ENCODE results near the gene RNF10.
"Not testable (repeated sequence)": the region's sequence is repeated elsewhere in the genome, so short reads cannot be mapped to it uniquely, and the experiment has no call there.

RNF10 gene

GRCh38 chr12:120529641-120530417, 4.3 kb upstream of the RNF10 start:
- no peak for DNase-seq

DNA sequence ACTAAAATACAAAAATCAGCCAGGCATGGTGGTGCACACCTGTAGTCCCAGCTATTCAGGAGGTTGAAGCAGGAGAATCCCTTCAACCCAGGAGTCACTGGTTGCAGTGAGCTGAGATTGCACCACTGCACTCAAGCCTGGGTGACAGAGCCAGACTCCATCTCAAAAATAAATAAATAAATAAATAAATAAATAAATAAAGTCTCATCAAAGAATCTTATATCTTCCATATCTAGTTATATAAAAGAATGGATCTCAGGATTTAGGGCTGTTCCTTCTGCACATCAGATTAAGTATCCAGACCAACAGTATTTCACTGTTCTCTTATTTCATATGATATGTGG, 3.8 kb upstream of the RNF10 start:
- DNase-seq, result not testable (repeated sequence)

DNA sequence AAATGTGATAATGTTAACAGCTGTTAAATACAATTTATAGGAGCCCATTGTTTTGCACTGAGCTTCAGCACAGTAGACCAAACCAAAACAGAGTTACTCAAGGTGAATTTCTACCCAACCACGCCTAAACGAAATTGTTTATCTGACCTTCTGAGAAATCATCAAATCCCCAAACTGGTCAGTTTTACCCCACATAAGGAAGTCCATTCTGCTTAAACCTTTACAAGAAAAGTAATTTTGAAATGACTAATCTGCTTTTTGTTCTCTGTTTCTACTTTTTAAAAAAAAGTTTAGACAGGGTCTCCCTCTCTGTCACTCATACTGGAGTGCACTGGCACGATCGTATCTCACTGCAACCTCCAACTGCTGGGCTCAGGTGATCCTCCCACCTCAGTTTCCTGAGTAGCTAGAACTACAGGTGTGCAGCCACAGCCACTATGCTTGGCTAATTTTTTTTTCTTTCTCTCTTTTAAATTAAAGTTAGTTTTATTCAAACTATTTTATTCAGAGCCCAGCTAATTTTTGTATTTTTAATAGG, 1.4 kb upstream of the RNF10 start:
- DNase-seq, result no peak

DNA sequence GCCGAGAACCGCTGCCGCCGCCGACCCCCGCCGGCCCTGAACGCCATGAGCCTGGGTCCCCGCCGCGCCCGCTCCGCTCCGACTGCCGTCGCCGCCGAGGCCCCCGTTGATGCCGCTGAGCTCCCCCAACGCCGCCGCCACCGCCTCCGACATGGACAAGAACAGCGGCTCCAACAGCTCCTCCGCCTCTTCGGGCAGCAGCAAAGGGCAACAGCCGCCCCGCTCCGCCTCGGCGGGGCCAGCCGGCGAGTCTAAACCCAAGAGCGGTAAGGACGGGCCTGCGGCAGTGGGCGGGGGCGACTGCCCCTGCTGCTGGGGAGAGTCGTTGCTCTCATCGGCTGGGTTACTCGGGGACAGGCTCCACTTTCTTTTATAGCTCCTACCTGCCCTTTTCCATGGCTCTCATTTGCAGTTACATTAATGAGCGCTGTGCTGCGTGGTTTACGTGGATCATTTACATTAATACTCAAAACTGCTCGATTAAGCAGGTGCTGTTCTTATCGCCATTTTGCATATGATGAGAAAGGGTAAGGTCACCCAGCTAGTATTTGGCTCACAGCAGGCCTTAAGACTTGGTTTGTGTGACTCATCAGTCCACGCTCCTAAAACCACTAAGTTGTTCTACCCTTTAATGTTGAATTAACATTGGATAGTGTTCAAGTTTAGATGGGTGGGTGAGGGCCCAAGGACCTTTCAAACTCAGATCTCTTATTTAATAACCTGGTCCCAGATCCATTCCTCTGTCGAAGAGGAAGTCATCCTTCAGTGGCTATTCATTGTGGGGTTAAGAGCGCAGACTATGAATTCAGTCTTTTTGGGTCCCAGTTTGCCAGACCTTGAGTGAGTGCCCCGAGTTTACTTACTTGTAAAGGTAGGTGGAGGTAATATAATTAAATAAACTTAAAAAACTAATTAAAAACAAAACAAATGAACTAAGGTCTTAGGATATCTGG, 823 bp downstream of the RNF10 start:
- DNase-seq, result no peak

GRCh38 chr12:120536064-120536791, 2.1 kb downstream of the RNF10 start:
- DNase-seq, result no peak

DNA sequence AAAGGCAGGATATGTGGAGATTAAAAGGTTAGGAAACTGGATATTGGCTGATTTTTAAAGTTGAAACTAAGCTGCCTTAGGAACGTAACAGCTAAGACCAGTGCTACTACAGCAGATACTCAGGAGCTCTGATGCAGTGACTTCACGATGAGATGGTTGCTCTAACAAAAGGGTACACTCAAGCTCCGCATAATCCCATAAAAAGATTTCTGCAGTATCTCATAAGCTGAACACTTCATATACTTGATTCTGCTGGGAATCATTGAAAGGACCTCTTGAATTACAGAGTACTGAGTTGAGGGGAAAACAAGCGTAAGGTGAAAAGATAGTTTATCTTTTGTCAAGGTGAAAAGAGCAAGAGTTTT, 3.7 kb downstream of the RNF10 start:
- DNase-seq, result no peak

DNA sequence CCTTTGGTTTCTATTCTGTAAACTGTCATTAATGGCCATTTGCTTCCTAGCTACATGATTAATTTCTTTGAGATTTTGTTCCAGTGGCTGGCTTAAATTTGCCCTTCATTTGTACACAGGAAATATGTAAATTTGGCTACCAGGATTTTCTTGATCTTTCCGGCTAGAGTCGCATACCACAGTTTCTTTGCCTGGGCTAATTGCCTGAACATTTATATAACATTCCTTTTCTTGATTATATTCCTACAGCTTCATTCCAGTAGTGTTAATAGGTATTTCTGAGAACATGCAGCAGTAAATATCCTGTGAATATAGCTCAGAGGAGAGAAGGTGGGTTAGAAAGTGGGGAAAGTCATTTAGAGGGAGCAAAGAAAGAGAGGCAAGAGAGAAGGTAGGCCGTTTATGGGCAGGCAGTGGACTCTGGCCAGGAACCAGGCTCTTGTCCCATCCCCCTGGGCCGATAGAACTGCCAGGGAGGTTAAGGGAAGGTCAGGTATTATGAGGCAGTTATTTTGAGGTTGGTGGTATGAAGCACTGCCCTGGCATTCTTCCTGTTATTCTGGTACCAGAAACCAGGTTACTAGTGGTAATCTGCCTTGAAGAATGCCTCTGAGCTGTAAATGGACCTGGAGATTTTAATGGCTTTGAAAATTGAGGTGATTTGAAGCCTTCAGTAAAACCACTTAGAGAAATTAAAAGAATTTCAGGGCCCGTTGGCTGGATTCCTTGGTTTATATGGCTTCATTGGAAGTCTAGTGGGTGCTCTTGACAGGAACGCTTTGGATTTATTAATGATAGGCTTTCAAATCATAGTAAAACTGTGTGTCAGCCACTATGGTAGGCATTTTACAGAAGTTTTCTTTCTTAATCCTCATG, 4.4 kb downstream of the RNF10 start:
- DNase-seq, result no peak

GRCh38 chr12:120539303-120539702, 5.1 kb downstream of the RNF10 start:
- DNase-seq, result no peak

- no peak for DNase-seq
Observed at GRCh38 chr12:120540445-120540844, 6.3 kb downstream of the RNF10 start.

DNA sequence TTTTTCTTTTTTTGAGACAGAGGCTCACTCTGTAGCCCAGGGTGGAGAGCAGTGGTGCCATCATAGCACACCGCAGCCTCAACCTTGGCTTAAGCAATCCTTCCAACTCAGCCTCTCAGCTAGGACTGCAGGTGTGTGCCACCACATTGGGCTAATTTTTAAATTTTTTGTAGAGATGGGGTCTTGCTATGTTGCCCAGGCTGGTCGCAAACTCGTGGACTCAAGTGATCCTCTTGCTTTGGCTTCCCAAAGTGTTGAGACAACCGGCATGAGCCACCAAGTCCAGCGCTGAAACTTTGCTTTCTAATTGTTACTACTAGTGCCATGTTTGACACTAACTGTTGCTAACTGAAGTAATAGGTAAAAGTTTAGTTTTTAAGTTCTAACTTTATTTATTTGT, 8.0 kb downstream of the RNF10 start:
- no peak for DNase-seq

DNA sequence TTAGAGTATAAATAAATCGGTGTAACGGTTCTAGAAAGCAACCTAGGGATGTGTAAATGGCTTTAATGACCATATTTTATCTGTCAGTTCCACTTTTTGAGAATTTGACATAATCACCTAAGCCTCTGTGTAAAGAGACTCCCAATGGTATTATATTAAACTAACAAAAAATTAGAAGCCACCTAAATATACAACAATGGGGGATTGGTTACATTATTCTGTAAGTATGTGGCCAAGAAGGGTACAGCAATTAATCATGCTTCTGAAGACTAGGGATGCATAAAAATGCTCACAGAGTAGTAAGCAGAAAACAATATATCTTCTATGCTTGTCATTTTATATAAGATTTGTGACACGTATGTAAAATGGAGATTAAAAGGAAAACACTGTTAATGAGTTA, 10.5 kb downstream of the RNF10 start:
- DNase-seq, result no peak

GRCh38 chr12:120546050-120546386, 11.9 kb downstream of the RNF10 start:
- no peak for DNase-seq

GRCh38 chr12:120554678-120555077, 20.5 kb downstream of the RNF10 start:
- DNase-seq, result no peak

DNA sequence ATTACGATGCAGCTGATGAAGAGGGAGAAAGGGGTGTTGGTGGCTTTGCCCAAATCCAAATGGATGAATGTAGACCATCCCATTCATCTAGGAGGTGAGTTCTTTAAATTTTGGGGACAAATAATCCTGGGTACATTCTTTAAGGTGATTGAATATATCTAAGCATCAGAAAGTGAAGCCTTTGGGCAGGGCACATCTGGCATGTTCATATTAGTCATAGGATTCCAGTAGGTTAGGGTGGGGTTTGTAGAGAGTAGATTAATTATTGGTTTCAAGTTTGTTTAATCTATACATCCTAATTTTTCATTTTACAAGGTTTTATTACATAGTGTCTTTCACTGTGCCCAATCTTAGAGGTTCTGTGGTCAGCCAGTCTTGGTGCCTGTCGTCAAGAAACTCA, 23.4 kb downstream of the RNF10 start:
- DNase-seq, result no peak

DNA sequence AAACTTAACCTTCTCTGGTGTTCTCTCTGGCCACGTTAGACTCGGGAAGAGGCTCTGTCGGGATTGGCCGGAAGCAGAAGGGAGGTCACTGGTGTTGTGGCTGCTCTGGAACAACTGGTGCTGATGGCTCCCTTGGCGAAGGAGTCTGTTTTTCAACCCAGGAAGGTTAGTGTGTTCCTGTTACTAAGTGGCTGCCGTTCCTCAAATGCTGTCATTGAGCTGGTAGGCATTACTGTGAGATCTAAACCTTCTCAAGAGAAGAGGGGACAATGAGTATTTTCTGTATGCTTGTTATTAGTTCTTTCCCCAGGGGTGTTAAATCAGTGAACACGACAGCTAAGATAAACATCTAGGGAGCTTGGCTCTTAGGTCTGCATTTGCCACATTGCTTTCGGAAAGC, 28.8 kb downstream of the RNF10 start:
- no peak for DNase-seq

- no peak for DNase-seq
Observed at GRCh38 chr12:120563495-120563894, 29.3 kb downstream of the RNF10 start.

GRCh38 chr12:120571299-120571698, 37.1 kb downstream of the RNF10 start:
- no peak for DNase-seq

- no peak for DNase-seq
Observed at GRCh38 chr12:120573560-120573959, 39.4 kb downstream of the RNF10 start.

GRCh38 chr12:120574106-120574505, 40.0 kb downstream of the RNF10 start:
- no peak for DNase-seq

DNA sequence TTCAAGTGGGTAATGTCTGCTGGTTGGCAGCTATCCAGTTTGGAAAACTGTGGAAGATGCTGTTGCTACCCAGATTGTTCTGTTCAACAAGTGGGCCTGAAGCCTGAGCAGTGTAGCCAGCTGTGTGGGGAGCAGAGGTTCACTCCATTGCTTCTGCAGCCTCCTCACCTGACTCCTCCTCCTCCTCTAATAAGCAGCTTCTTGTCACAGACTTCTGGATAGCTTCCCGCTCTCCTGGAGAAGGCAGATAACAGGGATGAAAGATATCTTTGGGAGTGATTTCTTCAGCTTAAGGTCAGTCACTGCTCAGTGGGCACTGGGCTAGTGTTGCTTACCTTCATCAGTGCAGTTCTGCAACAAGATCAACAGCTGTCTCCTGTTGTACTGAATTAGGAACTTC, 45.0 kb downstream of the RNF10 start:
- DNase-seq, result no peak

DNA sequence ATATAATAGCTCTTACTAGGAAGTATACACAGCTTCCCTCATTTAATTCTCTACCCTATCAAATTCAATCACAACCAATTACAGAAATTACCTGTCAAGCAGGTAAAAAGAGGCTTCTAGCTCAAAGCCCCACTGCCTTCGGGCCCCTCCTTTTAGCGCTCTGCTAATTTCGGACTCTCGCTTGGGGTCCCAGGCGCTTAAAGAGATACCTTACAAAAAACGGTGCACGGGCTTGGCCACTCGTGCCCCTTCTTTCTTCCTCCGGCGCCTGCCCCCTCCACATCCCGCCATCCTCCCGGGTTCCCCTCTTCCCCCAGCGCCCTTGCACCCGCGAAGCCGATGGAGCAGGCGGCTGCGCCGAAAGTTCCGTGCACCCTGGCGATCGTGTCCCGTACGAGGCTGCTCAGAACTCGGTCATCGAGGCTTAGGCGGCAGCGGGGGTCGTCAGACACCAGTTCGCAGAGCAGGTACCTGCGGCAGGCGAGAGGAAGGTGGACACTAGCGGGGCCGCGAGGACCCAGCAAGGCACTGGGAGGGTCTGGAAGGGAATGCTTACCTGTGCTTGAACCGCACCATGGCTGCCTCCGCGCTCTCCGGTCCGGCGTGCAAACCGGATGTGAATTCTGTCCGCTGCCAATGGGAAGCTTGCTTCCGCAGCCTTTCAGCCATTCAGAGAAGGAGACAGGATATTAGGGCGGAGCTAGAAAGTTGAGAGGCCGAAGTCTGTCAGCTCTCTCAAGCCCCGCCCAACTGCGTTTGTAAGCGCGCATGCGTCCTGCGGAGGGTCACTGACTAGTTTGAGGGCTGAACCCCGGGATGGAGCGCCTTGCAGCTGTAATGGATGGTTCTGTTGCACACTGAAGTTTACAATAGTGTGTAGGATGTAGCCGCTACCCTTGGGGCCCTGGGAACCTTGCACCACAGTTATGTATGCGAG, 46.9 kb downstream of the RNF10 start, which contains the start of gene POP5:
POP5 (minus strand) TSS at position 616 of the 937 bp plus-strand sequence; CDS start at position 576, 40 bp downstream.
- DNase-seq, result peak; percentile 79
